HG02885 (cell line): ENCODE measurements around the gene MTERF2.

Source experiments
- ATAC-seq: cut with Tn5 transposase; IDR thresholded peaks from one replicate; pipeline ENCODE4 v1.9.1; 2021; ENCODE audit warnings: mild to moderate bottlenecking; ENCODE audit not compliant: unreplicated experiment, poor library complexity

Gene MTERF2

DNA sequence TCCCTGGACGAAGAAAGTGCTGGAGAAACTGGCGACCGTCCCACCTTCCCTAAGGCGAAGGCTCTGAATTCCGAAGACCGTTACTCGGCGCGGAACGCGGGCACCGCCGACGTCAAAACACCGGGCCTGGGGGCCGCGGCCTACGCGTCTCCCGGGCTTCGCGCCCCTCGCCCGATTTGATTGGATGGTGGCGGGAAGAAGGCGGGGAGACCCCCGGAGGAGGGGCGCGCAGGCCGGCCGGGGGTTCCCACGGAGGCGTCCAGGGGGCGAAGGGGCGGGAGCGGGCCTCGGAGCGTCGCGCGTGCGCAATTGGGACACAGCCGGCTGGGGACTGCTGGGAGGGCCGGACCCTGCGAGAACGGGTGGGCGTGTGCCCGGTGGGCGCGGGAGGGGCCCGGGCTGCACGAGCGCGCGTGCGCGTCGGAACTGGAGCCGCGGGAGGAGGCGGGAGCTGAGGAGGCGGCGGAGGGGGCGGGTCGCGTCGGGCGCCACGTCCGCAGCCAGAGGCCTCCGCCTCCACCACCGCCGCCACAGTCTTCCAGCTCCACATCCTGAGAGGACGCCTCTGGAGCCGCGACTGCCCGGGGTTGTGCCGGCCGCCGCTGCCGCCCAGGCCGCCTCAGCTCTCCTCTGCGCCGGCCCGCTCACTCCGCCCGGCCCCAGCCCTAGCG lies 31.4 kb downstream of the MTERF2 start, which contains the start of gene TMEM263:
Gene TMEM263, plus strand, starts transcription at position 531 of the 671 bp plus-strand sequence. CDS start 11,210 bp downstream, outside the sequence.
- ATAC-seq: peak; percentile 79

DNA sequence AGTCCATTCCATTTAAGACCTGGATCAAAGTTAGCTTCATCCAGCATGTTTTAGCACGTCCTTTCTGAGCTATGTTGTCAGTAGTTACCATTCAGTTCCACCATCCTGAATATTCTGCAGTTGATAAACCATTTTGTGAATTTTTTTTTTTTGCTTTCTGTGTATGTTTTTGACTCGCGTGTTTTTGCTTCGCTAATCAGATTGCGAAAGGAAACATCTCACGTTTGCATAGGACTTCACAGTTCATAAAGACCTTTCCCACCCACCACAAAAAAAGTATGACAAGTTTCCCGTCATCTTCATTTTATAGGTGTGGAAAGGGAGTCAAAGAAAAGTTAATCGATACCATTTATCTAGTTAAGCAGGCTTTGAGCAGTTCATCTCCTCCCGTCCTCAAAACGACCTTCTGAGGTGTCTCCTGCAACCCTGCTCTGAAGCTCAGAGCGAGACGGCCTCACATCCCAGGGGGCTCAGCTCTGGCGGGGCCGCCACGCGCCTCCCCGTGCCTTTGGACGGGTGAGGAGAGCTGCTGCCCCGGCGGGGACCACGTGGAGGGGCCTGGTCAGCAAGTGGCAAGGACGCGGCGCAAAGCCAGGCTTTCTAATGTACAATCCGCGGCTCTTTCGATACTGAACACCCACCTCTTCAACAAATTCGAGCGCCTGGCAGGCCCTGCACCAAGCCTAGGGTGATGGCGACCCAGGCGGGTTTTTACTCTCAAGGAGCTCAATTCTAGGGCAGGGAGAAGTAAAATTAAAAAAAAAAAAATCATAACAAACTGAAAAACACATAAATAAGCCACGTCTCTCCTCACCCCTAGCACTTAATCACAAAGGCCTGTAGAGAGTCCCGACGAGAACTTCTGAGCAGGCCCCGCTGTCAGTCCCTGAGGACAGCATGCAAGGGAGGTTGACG lies 32.2 kb downstream of the MTERF2 start:
- ATAC-seq: peak; percentile 9

DNA sequence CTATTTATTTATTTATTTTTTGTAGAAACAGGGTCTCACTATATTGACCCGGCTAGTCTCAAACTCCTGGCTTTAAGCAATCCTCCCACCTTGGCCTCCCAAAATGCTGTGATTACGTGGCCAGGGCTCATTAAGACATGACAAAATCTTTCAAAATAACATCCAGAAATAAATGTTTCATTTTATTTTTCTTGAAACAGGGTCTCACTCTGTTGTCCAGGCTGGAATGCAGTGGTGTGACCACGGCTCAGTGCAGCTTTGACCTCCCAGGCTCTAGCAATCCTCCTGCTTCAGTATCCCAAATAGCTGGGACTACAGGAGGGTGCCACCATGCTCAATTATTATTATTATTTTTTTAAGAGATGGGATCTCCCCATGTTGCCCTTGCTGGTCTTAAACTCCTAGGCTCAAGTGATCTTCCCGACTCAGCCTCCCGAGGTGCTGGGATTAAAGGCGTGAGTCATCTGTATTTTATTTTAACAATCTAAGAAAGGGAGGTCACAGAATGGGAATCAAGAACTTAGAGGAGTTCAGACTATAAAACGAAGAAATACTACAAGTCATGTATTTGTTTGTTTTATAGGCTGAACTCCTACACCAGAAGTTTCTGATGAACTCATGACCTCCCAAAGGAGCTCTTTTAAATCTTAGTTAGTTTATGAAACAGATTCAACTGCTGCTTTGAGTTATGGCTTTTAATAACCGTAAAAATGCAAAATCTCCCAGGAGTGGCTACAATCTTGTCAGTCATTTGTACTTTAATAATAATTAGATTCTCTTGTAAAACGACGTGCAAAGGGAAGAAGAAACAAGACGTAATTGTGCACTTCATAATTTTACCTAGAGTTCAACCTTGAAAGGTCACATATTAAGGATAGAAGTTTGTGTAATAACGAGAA lies 33.3 kb downstream of the MTERF2 start:
- ATAC-seq: no peak

DNA sequence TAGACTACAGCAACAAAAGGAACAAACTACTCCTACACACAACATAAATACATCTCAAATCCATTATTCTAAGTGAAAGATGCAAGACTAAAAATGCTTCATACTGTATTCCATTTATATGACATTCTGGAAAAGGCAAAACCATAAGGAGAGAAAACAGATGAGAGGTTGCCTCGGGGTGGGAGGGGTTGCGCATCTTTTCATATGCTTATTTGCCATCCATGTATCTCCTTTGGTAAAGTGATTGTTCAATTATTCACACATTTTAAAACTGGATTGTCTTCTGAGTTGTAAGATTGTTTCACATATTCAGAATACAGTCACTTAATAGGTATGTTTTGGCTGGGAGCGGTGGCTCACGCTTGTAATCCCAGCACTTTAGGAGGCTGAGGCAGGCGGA lies 36.4 kb downstream of the MTERF2 start:
- no peak for ATAC-seq

DNA sequence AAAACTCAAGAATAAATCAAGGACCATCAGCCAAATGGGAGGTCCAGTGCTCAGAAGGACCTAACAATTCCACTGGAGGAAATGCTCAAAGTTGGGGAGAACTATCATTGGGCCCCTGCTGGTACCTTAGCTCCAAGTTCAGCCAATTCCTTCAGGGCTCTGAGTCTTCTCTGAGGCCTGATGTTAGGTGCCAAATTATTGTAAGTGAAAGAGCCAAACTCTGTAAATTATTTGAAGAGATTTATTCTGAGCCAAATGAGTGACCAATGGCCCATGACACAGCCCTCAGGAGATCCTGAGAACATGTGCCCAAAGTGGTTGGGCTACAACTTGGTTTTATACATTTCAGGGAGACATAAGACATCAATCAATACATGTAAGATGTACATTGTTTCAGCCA lies 39.5 kb downstream of the MTERF2 start:
- no peak for ATAC-seq

DNA sequence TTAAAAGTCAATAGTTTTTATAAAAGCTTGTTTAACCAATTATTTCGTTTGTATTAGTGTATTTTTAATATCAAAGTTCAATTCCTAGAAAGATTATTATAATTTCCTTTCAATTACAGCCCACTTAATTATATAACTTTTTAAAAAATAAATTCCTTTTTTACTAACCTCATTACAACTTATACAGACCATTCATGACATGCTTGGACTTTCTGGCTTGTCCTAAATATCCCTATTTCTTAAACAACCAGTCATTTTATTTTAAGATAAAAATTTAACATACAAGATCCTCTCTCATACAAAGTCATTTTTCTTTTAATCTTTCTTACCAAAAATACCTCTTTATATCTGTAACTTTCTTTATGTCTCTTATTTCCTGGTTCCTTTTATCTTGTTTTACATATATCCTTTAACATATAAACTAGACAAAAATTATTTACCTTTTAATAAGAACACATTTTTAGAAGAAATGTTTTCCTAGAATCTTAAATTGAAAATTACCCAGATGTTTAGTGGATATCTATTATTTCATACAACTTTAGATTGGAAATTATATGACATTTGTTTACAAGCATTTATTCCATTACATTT lies 41.6 kb downstream of the MTERF2 start:
- ATAC-seq: no peak

DNA sequence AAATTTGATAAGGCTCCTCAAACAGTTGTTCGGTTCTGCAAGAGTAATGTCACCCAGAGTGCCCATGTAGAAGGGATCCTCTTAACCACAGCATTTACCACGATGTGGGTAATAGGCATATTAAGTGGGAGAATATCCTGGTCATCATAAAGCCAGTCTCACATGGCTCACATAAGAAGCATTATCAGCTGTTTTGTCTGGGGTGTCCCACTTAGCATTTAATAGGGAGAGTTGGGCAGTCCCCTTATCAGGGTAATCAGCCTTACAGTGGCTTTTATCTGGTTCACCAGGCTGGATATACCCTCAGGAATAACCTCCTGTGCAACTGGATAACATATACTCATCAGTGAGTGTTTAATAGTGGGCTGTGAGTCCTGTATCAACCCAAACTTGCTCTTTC lies 44.2 kb downstream of the MTERF2 start:
- ATAC-seq: no peak

DNA sequence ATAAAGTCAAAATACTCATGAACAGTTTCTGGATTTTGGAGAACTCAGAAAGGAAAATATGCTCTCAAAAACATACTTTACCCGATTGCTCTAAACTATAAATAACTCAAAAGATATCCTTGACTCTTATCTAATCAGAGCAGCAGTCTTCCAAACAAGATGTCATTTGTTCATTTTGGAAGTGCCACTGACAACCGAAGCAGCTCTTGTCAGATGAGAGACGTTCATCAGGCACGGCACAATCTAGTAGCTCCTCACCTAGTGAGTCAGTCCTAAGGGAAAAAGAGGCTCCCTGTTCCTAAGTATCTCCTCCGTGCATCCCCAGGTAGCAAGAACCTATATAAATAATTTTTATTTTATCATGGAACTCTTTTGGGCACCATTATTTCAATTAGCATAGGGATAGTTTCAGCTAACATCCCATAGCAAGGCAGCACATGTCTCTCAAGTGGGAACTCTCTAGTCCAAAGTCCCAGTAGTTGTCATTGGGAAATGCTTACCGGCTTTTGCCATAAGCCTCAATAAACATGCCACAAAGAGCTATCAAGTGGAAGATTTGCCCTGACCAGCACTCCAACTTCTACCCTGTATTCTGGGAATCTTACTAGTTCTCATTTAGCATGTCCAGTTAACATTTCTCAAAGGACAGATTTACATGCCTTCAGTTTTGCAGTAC lies 45.3 kb downstream of the MTERF2 start:
- ATAC-seq: no peak

DNA sequence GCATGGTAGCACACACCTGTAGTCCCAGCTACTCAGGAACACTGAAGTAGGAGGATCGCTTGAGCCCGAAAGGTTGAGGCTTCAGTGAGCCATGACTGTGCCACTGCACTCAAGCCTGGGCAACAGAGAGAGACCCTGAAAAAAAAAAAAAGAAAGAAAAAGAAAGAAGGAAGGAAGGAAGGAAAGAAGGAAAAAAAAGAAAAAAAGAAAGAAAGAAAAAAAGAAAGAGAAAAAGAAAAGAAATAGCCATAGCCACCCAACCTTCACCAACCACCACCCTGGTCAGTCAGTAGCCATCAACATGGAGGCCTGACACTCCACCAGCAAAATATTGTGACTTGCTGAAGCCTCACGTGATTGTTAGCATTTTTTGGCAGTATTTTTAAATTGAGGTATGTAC lies 52.7 kb downstream of the MTERF2 start:
- ATAC-seq: no peak
